Thoracic aorta (tissue), 2 donors: ENCODE data around the gene DRAP1. TPM values are rescaled to one million over a fixed set of nuclear protein-coding genes. Genes with fewer than 3 reads are reported as not detected.

ENCODE experiments used
- ATAC-seq: fragments of 150-250 bp; one replicate; pipeline ENCODE4 v1.8.0; 2017; ENCODE audit warnings: low read depth; ENCODE audit not compliant: insufficient number of reproducible peaks, low FRiP score
- DNase-seq: peaks from one replicate; pipeline ENCODE4 v3.0.0-alpha.2; 2020; ENCODE audit warnings: low spot score
- H3K27ac ChIP-seq, 2 donors: fragments of 200-600 bp; sonication (generic); 1 replicate in 1 of 2; 2 replicates in 1 of 2; pipeline ENCODE4 v1.5.1; 2016; ENCODE audit warnings: mild to moderate bottlenecking in 2 of 2, moderate library complexity in 2 of 2
- H3K27me3 ChIP-seq: fragments of 200-600 bp; sonication (generic); replicated peaks from 2 replicates; pipeline ENCODE4 v1.6.0; 2016; ENCODE audit warnings: mild to moderate bottlenecking; ENCODE audit not compliant: insufficient read depth
- H3K36me3 ChIP-seq: fragments of 200-600 bp; sonication (generic); one replicate; pipeline ENCODE4 v1.5.1; 2016
- H3K4me1 ChIP-seq, 2 donors: fragments of 200-600 bp; sonication (generic); 1 replicate in 1 of 2; 2 replicates in 1 of 2; pipeline versions ENCODE4 v1.5.1 to v1.6.0; 2016; ENCODE audit warnings: low read depth in 2 of 2, mild to moderate bottlenecking in 1 of 2; ENCODE audit not compliant: control insufficient read depth in 1 of 2
- H3K4me3 ChIP-seq: fragments of 200-600 bp; sonication (generic); 2 replicates; pipeline ENCODE4 v1.5.1; 2016; ENCODE audit warnings: mild to moderate bottlenecking
- H3K9me3 ChIP-seq: fragments of 200-600 bp; sonication (generic); 2 replicates; pipeline ENCODE4 v1.5.1; 2016
- CTCF ChIP-seq: fragments of 200-600 bp; sonication (generic); IDR thresholded peaks from one replicate; pipeline ENCODE4 v1.5.1; 2019; ENCODE audit warnings: antibody characterized with exemption
- total RNA-seq, 2 donors: library from RNA; depleted of rRNA; stranded (reverse); fragments of >200 nt; gene quantifications; one replicate each; pipeline versions ENCODE4 v1.1.0 to v1.2.3, GENCODE V29; 2016

Gene DRAP1
- total RNA-seq, 2 donors from 2014 or later, result 82.5 to 91.2 TPM

DNA sequence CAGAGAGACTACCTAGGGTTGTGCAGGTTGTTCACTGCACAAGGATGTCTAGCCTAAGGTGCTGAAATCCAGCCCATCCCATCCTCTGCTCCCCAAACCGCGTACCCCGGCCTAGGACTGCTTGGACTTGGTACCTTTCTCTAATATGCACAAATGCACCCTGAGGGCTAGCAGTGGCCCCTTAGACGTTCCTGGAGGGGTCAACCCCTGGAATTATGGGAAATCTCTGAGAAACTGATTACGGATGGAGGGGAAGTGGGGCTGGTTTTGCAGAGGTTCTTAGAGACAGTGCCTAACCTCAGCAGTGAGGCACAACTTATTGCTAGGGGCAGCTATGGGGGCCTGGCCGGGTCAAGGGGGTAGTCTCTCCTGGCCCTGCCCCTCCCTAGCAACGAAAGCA is 2.8 kb upstream of the DRAP1 start:
- ATAC-seq, result no peak
- no peaks in the 10 kb centered on the region for H3K36me3 ChIP-seq
- no peaks in the 10 kb centered on the region for H3K27me3 ChIP-seq
- peak overlapping the region; percentile 100 for H3K4me3 ChIP-seq
- DNase-seq, result no peak
- no peak for TF ChIP-seq CTCF
- no peaks in the 10 kb centered on the region for H3K9me3 ChIP-seq
- peak overlapping the region; percentile 91 to 96 for H3K27ac ChIP-seq
- H3K4me1 ChIP-seq, result peaks cover 51 to 66% of the 10 kb centered on the region in 2 donors

- peak overlapping the region; percentile 100 for H3K4me3 ChIP-seq
- TF ChIP-seq CTCF, result no peak
- peak overlapping the region; percentile 91 to 96 for H3K27ac ChIP-seq
Observed at GRCh38 chr11:65917077-65917433, 2.2 kb upstream of the DRAP1 start.

GRCh38 chr11:65917434-65918210 is 1.6 kb upstream of the DRAP1 start:
- ATAC-seq, result no peak
- Histone ChIP-seq H3K9me3 (no peaks in the 10 kb centered on the region), H3K27ac (peak overlapping the region; percentile 94 to 96), H3K36me3 (no peaks in the 10 kb centered on the region), H3K27me3 (no peaks in the 10 kb centered on the region), H3K4me1 (peaks cover 44 to 54% of the 10 kb centered on the region in 2 donors), H3K4me3 (peak overlapping the region; percentile 100)
- no peak for DNase-seq
- TF ChIP-seq CTCF, result no peak

More at GRCh38 chr11:65917077-65917433, 2.2 kb upstream of the DRAP1 start:
- Histone ChIP-seq H3K9me3 (no peaks in the 10 kb centered on the region), H3K4me1 (peaks cover 46 to 59% of the 10 kb centered on the region in 2 donors), H3K27me3 (no peaks in the 10 kb centered on the region), H3K36me3 (no peaks in the 10 kb centered on the region)
- DNase-seq (no peak), ATAC-seq (no peak)

GRCh38 chr11:65918211-65919140 is 750 bp upstream of the DRAP1 start, which contains the start of gene C11orf68:
C11orf68 (minus strand) TSS chr11:65919062; CDS start chr11:65919031, 31 bp downstream.
- Histone ChIP-seq H3K36me3 (peaks cover 3% of the 10 kb centered on the region), H3K27ac (peak within 1 kb of the TSS; percentile 94 to 96), H3K4me1 (peaks cover 44 to 50% of the 10 kb centered on the region in 2 donors), H3K27me3 (no peaks in the 10 kb centered on the region), H3K9me3 (no peaks in the 10 kb centered on the region), H3K4me3 (peak within 1 kb of the TSS; percentile 100)
- peak; percentile 57 for ATAC-seq
- DNase-seq, result no peak
- TF ChIP-seq CTCF, result no peak
